Measurements from ENCODE around the gene MOSMO. TPM values are rescaled to one million over a fixed set of nuclear protein-coding genes. Genes with fewer than 3 reads are reported as not detected.

Gene MOSMO
- total and polyA plus RNA-seq, 2 of the 13 experiments (the other 11 are each of a cell fraction or from before 2014, with no cell fraction given): 26.7 to 32.6 TPM

DNA sequence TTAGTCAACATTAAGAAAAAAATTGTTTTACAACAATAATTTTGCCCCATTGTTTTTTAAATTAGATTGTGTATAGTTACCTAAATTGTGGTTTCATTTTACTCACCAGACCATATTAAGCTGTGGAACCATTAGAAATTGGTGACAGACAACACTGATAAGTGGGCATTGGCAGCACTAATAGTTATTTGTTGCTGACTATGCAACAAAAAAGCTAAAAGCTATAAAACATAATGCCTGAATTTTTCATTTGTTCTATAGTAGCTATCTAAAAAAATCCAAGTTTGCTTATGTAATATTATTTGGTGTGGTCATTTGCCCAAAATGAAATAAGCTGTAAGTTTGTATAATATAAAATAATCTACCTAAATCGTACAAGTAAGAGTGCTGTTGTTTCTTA lies 70.7 kb downstream of the MOSMO start:
- ATAC-seq: no peak
- intact Hi-C loops (cut with micrococcal nuclease; ENCODE audit: unreplicated experiment) (no loop called here), in situ Hi-C loops (cut with HindIII; ENCODE audit: extremely low pct_ligation_motif_present, low pct_unique_long_range_greater_than_20kb) (loop anchor here (5.0 to 25.0 kb wide), 2 partner anchors 76 to 266 kb away; partner anchors contain the start of gene PDZD9)
- Histone ChIP-seq H3K79me2 (ENCODE audit: insufficient read depth, low read length) (no peaks in the 10 kb centered on the region), H3K9me3 (ENCODE audit: low read length) (no peaks in the 10 kb centered on the region), H2AFZ (ENCODE audit: low read length) (no peak overlapping the region), H4K20me1 (ENCODE audit: insufficient read depth, low read length) (peaks cover 6% of the 10 kb centered on the region; the same call in 1 of the 2 replicates), H3K9ac (ENCODE audit: insufficient read depth, low read depth, low read length) (no peak overlapping the region), H3K4me2 (ENCODE audit: low read depth, low read length) (no peak overlapping the region), H3K4me3 (replicated peaks in 1 of 3; ENCODE audit: insufficient read depth in 1 of 3, low read depth in 2 of 3, low read length in 3 of 3) (no peak overlapping the region), H3K36me3 (replicated peaks in 1 of 2; ENCODE audit: control insufficient read depth in 1 of 2, insufficient read depth in 2 of 2, low read length in 2 of 2) (peaks cover 0 to 1% of the 10 kb centered on the region in 2 experiments; a peak in 3 of 5 replicates), H3K27ac (ENCODE audit: extremely low read length, insufficient read depth, low read length) (no peak overlapping the region), H3K27me3 (ENCODE audit: control insufficient read depth in 1 of 2, insufficient read depth in 2 of 2, low read length in 2 of 2) (no peaks in the 10 kb centered on the region), H3K4me1 (ENCODE audit: insufficient read depth, low read length) (no peaks in the 10 kb centered on the region)
- WGBS (ENCODE audit: low lambda C conversion rate): 94% methylated on average over 1 of the region's 1 CpG
- no TSS peak for BruUV-seq (replicated peaks)
- DNase-seq (ENCODE audit: low spot score): no peak
- FAIRE-seq: no peak
- ChIA-PET POLR2A (interaction anchor here (0.6 to 1.6 kb wide), 2 partner anchors 66 to 70 kb away, joined by 3 to 6 read pairs; no protein-coding TSS in a partner anchor), CTCF (ENCODE audit: low intra/inter-chr PET ratio, low total read pairs) (interaction anchor here (1.0 to 7.1 kb wide), 2 partner anchors 79 to 105 kb away, joined by 3 to 169 read pairs; partner anchors contain the start of gene PDZD9)
- no peak for TF ChIP-seq ZNF160 (CRISPR knock-in tag; IDR thresholded peaks at IDR 0.05)
- TF ChIP-seq MAFF (IDR thresholded peaks at IDR 0.05; ENCODE audit: low read depth, low read length): peak; percentile 79
- peak; percentile 80 to 87 for TF ChIP-seq MAFK (conservative IDR thresholded peaks at IDR 0.05 in 1 of 2, IDR thresholded peaks at IDR 0.05 in 1 of 2; ENCODE audit: low read length in 2 of 2)
- TF ChIP-seq ZFP36L1 (CRISPR knock-in tag; IDR thresholded peaks at IDR 0.05): no peak

DNA sequence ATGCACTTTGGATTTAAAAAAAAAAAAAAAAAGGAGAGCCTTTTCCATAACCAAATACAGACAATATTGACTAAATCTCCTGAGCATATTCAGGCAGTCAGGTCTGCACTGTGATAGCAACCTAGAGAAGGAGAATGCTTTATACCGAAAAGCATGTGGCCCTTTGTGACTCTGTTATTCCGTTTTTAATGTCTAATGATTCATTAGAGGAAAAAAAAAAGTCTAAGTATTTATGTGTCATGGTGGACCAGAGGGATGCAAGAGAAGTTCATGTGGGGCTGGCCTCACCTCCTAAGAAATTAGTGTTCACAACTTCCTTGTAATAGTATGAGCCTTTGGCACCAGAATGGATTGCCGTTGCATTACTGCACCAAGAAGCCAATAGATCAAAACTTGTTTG lies 73.1 kb downstream of the MOSMO start:
- in situ Hi-C loops (cut with HindIII; ENCODE audit: extremely low pct_ligation_motif_present, low pct_unique_long_range_greater_than_20kb): loop anchor here (25.0 kb wide), 1 partner anchor 269 kb away; no protein-coding TSS in a partner anchor
- intact Hi-C loops (cut with micrococcal nuclease; ENCODE audit: unreplicated experiment): no loop called here
- no peak for DNase-seq (ENCODE audit: low spot score)
- no peak for ATAC-seq
- WGBS (ENCODE audit: low lambda C conversion rate): 97% methylated on average over 3 of the region's 3 CpGs
- no TSS peak for BruUV-seq (replicated peaks)
- no peak for FAIRE-seq
- ChIA-PET POLR2A (no interaction called here), CTCF (ENCODE audit: low intra/inter-chr PET ratio, low total read pairs) (interaction anchor here (7.1 kb wide), 1 partner anchor 81 kb away, joined by 169 read pairs; the partner anchor contains the start of gene PDZD9)
- no peaks in the 10 kb centered on the region for H3K27me3 ChIP-seq (ENCODE audit: control insufficient read depth in 1 of 2, insufficient read depth in 2 of 2, low read length in 2 of 2)
- TF ChIP-seq, protein P1, sequence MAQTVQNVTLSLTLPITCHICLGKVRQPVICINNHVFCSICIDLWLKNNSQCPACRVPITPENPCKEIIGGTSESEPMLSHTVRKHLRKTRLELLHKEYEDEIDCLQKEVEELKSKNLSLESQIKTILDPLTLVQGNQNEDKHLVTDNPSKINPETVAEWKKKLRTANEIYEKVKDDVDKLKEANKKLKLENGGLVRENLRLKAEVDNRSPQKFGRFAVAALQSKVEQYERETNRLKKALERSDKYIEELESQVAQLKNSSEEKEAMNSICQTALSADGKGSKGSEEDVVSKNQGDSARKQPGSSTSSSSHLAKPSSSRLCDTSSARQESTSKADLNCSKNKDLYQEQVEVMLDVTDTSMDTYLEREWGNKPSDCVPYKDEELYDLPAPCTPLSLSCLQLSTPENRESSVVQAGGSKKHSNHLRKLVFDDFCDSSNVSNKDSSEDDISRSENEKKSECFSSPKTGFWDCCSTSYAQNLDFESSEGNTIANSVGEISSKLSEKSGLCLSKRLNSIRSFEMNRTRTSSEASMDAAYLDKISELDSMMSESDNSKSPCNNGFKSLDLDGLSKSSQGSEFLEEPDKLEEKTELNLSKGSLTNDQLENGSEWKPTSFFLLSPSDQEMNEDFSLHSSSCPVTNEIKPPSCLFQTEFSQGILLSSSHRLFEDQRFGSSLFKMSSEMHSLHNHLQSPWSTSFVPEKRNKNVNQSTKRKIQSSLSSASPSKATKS (CRISPR knock-in tag; IDR thresholded peaks at IDR 0.05): no peak
- no peak for TF ChIP-seq KDM5A (IDR thresholded peaks at IDR 0.05; ENCODE audit: borderline replicate concordance, low read length)
- TF ChIP-seq, protein P2, sequence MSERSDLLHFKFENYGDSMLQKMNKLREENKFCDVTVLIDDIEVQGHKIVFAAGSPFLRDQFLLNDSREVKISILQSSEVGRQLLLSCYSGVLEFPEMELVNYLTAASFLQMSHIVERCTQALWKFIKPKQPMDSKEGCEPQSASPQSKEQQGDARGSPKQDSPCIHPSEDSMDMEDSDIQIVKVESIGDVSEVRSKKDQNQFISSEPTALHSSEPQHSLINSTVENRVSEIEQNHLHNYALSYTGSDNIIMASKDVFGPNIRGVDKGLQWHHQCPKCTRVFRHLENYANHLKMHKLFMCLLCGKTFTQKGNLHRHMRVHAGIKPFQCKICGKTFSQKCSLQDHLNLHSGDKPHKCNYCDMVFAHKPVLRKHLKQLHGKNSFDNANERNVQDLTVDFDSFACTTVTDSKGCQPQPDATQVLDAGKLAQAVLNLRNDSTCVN (CRISPR knock-in tag; IDR thresholded peaks at IDR 0.05; ENCODE audit: borderline replicate concordance): no peak
- no peak for TF ChIP-seq CENPT (CRISPR knock-in tag; IDR thresholded peaks at IDR 0.05; ENCODE audit: low read depth)
- no peak overlapping the region for H3K27ac ChIP-seq (ENCODE audit: extremely low read length, insufficient read depth, low read length)
- no peaks in the 10 kb centered on the region for H3K4me1 ChIP-seq (ENCODE audit: insufficient read depth, low read length)
- no peaks in the 10 kb centered on the region for H3K79me2 ChIP-seq (ENCODE audit: insufficient read depth, low read length)
- no peak overlapping the region for H2AFZ ChIP-seq (ENCODE audit: low read length)
- no peak overlapping the region for H3K4me2 ChIP-seq (ENCODE audit: low read depth, low read length)
- H4K20me1 ChIP-seq (ENCODE audit: insufficient read depth, low read length): peaks cover 6% of the 10 kb centered on the region; the same call in 1 of the 2 replicates
- H3K4me3 ChIP-seq (replicated peaks in 1 of 3; ENCODE audit: insufficient read depth in 1 of 3, low read depth in 2 of 3, low read length in 3 of 3): no peak overlapping the region
- no peak overlapping the region for H3K9ac ChIP-seq (ENCODE audit: insufficient read depth, low read depth, low read length)
- peaks cover 1 to 4% of the 10 kb centered on the region in 2 experiments; a peak in 3 of 5 replicates for H3K36me3 ChIP-seq (replicated peaks in 1 of 2; ENCODE audit: control insufficient read depth in 1 of 2, insufficient read depth in 2 of 2, low read length in 2 of 2)
- H3K9me3 ChIP-seq (ENCODE audit: low read length): no peaks in the 10 kb centered on the region

Data from HepG2 (cell line).